B cell (primary cell): ENCODE results near the gene UCHL1. TPM values are rescaled to one million over a fixed set of nuclear protein-coding genes. Genes with fewer than 3 reads are reported as not detected.

Experiments
- ATAC-seq: fragments of 200-7000 bp; cut with Tn5 transposase; one replicate; pipeline ENCODE4 v1.10.0; 2021; ENCODE audit warnings: low read depth, mild to moderate bottlenecking, moderate number of reproducible peaks, moderate library complexity
- CTCF ChIA-PET: fragments of 350-600 bp; sonication (Branson Sonifier 250); formaldehyde crosslinking; loops from one replicate; lab custom pipeline; 2021; ENCODE audit warnings: antibody characterized with exemption, inconsistent platforms; lab: Charles Lee
- POLR2A ChIA-PET: fragments of 350-600 bp; sonication (Branson Sonifier 250); formaldehyde crosslinking; loops from one replicate; lab custom pipeline; 2021; ENCODE audit warnings: antibody characterized with exemption; lab: Charles Lee
- DNase-seq: peaks from one replicate; pipeline ENCODE4 v3.0.0; 2013
- H2AFZ ChIP-seq: 2 replicates; pipeline ENCODE4 v1.6.1; 2012; ENCODE audit warnings: mild to moderate bottlenecking, low read depth, low read length; ENCODE audit not compliant: insufficient read depth, poor library complexity, severe bottlenecking
- H3K27ac ChIP-seq, 2 donors: 1 replicate in 1 of 2; 2 replicates in 1 of 2; pipeline ENCODE4 v1.5.1; 2012 to 2013; ENCODE audit warnings: low read length in 2 of 2, mild to moderate bottlenecking in 2 of 2, moderate library complexity in 1 of 2
- H3K27me3 ChIP-seq, 4 experiments: fragments of 200-600 bp in 1 of 4; sonication (generic) in 1 of 4; replicated peaks in 1 of 4; 1 replicate in 2 of 4; 2 replicates in 2 of 4; pipeline versions ENCODE4 v1.6.1 to v1.7.0; 2013 to 2016; ENCODE audit warnings: low read length in 3 of 4, mild to moderate bottlenecking in 2 of 4, mixed read lengths in 1 of 4, moderate library complexity in 1 of 4; ENCODE audit not compliant: insufficient read depth in 4 of 4, control insufficient read depth in 3 of 4; ENCODE audit errors: control extremely low read depth in 1 of 4
- H3K36me3 ChIP-seq, 2 experiments: replicated peaks in 1 of 2; 1 replicate in 1 of 2; 2 replicates in 1 of 2; pipeline versions ENCODE4 v1.6.1 to v1.7.1; 2013; ENCODE audit warnings: low read length in 1 of 2; ENCODE audit not compliant: insufficient read depth in 2 of 2, control insufficient read depth in 1 of 2; ENCODE audit errors: control extremely low read depth in 1 of 2, extremely low read depth in 1 of 2
- H3K4me1 ChIP-seq, 2 donors: fragments of 200-600 bp in 1 of 2; sonication (generic) in 1 of 2; 1 replicate in 1 of 2; 2 replicates in 1 of 2; pipeline versions ENCODE4 v1.5.1 to v1.6.1; 2013 to 2017; ENCODE audit warnings: low read length in 2 of 2; ENCODE audit not compliant: control insufficient read depth in 2 of 2, insufficient read depth in 2 of 2
- H3K4me2 ChIP-seq: replicated peaks from 2 replicates; pipeline ENCODE3; 2012; ENCODE audit warnings: mild to moderate bottlenecking, low read depth, low read length; ENCODE audit not compliant: poor library complexity, severe bottlenecking
- H3K4me3 ChIP-seq, 5 experiments: fragments of 200-600 bp in 1 of 5; sonication (generic) in 1 of 5; 1 replicate in 3 of 5; 2 replicates in 2 of 5; pipeline versions ENCODE4 v1.5.1 to v1.7.0; 2011 to 2016; ENCODE audit warnings: low read length in 4 of 5, mild to moderate bottlenecking in 4 of 5, low read depth in 2 of 5, control low read depth in 1 of 5, moderate library complexity in 1 of 5; ENCODE audit not compliant: insufficient read depth in 1 of 5; ENCODE audit errors: control extremely low read depth in 1 of 5, extremely low read depth in 1 of 5
- H3K79me2 ChIP-seq: fragments of 200-600 bp; sonication (generic); one replicate; pipeline ENCODE4 v1.6.0; 2016; ENCODE audit warnings: low read length; ENCODE audit not compliant: control insufficient read depth, insufficient read depth
- H3K9ac ChIP-seq: fragments of 200-600 bp; sonication (generic); 2 replicates; pipeline ENCODE4 v1.6.1; 2017; ENCODE audit warnings: mild to moderate bottlenecking, low read length, moderate library complexity
- H3K9me3 ChIP-seq, 3 donors: one replicate each; pipeline versions ENCODE4 v1.6.1 to v1.7.1; 2013; ENCODE audit warnings: low read length in 2 of 3; ENCODE audit not compliant: control insufficient read depth in 2 of 3, insufficient read depth in 1 of 3; ENCODE audit errors: control extremely low read depth in 1 of 3
- H4K20me1 ChIP-seq: 2 replicates; pipeline ENCODE4 v1.6.0; 2012; ENCODE audit warnings: mild to moderate bottlenecking, low read length; ENCODE audit not compliant: insufficient read depth, control insufficient read depth, poor library complexity, severe bottlenecking
- H3K27ac Mint-ChIP-seq: one replicate; pipeline ENCODE4 v1.8.0; 2021; ENCODE audit warnings: mixed read lengths
- H3K27me3 Mint-ChIP-seq: one replicate; pipeline ENCODE4 v1.8.0; 2021; ENCODE audit warnings: mixed read lengths
- H3K4me1 Mint-ChIP-seq: one replicate; pipeline ENCODE4 v1.8.0; 2021; ENCODE audit warnings: mixed read lengths
- H3K4me3 Mint-ChIP-seq: one replicate; pipeline ENCODE4 v1.8.0; 2021; ENCODE audit warnings: mixed read lengths
- H3K9me3 Mint-ChIP-seq: one replicate; pipeline ENCODE4 v1.8.0; 2022; ENCODE audit warnings: mixed read lengths; ENCODE audit not compliant: insufficient read depth
- EZH2 ChIP-seq: IDR thresholded peaks from 2 replicates; pipeline ENCODE4 v1.6.1; 2012; ENCODE audit warnings: borderline replicate concordance, low read depth, mild to moderate bottlenecking, moderate library complexity, low read length; ENCODE audit not compliant: insufficient read depth, poor library complexity, severe bottlenecking
- WGBS: methylation state at CpG from one replicate; pipeline ENCODE4 v1.1.5; 2013; ENCODE audit warnings: missing lambda C conversion rate; ENCODE audit not compliant: insufficient coverage; 5-methylcytosine and 5-hydroxymethylcytosine counted together
- intact Hi-C: fragments of 100-400 bp; cut with micrococcal nuclease; formaldehyde crosslinking; loops from one replicate; pipeline ENCODE4 v1.10.0; 2022
- polyA plus RNA-seq: library from polyadenylated mRNA; depleted of rRNA; stranded (reverse); fragments of >200 nt; gene quantifications from 2 replicates; pipeline ENCODE4 v1.2.3, GENCODE V29; 2012
- total RNA-seq, 2 donors: library from RNA; stranded (reverse); fragments of 120-200 nt in 1 of 2; gene quantifications; 1 replicate in 1 of 2; 2 replicates in 1 of 2; pipeline versions ENCODE4 v1.2.3 to v1.2.4, GENCODE V29; 2013 to 2022
- TF ChIP-seq, protein P1 (sequence below): fragments of 200-600 bp; IDR thresholded peaks from one replicate; pipeline ENCODE4 v1.8.0; 2022; ENCODE audit warnings: antibody characterized with exemption, mild to moderate bottlenecking

The UCHL1 gene
- total and polyA plus RNA-seq, 2 donors (not counting 1 experiment from before 2014, with no cell fraction given), result 0.47 to 0.84 TPM

- POLR2A ChIA-PET, result no interaction called here
- peaks cover 71% of the 10 kb centered on the region for H3K27me3 Mint-ChIP-seq
- H3K4me3 Mint-ChIP-seq, result no peak overlapping the region
- intact Hi-C loops, result no loop called here
- Histone ChIP-seq H3K9me3 (peaks cover 0 to 6% (median 0%) of the 10 kb centered on the region in 3 donors), H3K27ac (no peak overlapping the region), H3K4me3 (no peak overlapping the region), H3K9ac (no peak overlapping the region), H3K4me1 (peaks cover 21 to 22% of the 10 kb centered on the region in 2 donors), H3K79me2 (no peaks in the 10 kb centered on the region), H2AFZ (no peak overlapping the region), H3K36me3 (no peaks in the 10 kb centered on the region), H3K27me3 (peaks cover 0 to 49% (median 30%) of the 10 kb centered on the region in 4 experiments), H4K20me1 (no peaks in the 10 kb centered on the region), H3K4me2 (no peak overlapping the region)
- ATAC-seq, result no peak
- TF ChIP-seq, protein P1, sequence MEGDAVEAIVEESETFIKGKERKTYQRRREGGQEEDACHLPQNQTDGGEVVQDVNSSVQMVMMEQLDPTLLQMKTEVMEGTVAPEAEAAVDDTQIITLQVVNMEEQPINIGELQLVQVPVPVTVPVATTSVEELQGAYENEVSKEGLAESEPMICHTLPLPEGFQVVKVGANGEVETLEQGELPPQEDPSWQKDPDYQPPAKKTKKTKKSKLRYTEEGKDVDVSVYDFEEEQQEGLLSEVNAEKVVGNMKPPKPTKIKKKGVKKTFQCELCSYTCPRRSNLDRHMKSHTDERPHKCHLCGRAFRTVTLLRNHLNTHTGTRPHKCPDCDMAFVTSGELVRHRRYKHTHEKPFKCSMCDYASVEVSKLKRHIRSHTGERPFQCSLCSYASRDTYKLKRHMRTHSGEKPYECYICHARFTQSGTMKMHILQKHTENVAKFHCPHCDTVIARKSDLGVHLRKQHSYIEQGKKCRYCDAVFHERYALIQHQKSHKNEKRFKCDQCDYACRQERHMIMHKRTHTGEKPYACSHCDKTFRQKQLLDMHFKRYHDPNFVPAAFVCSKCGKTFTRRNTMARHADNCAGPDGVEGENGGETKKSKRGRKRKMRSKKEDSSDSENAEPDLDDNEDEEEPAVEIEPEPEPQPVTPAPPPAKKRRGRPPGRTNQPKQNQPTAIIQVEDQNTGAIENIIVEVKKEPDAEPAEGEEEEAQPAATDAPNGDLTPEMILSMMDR, result no peak
- no peak for TF ChIP-seq EZH2
- no peak for DNase-seq
- CTCF ChIA-PET, result no interaction called here
- no peak overlapping the region for H3K27ac Mint-ChIP-seq
- no peaks in the 10 kb centered on the region for H3K9me3 Mint-ChIP-seq
- peaks cover 30% of the 10 kb centered on the region for H3K4me1 Mint-ChIP-seq
- WGBS, result 100% methylated on average over 1 of the region's 2 CpGs
These were observed 39.4 kb upstream of the UCHL1 start for GRCh38 chr4:41217374-41217773.

DNA sequence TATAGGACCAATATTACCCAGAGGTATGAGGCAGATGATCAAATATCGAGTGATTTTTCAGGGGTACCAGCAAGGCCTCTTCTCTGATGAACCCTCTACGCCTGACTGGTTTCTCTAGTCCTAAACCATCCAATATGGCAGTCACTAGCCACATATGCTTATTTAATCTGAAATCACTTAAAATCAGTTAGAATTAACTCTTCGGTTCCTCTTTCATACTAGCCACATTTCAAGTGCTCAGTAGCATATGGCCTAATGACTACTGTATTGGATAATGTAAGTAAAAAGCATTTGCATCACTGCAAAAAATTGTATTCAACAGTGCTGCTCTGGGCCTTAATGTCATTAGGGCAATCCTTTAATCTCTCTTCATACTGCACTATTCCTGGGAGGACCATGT, 38.0 kb upstream of the UCHL1 start:
- Mint-ChIP-seq H3K4me3 (no peak overlapping the region), H3K4me1 (peaks cover 19% of the 10 kb centered on the region), H3K9me3 (no peaks in the 10 kb centered on the region), H3K27me3 (peaks cover 67% of the 10 kb centered on the region), H3K27ac (no peak overlapping the region)
- Histone ChIP-seq H3K4me2 (no peak overlapping the region), H3K27me3 (peaks cover 0 to 37% (median 20%) of the 10 kb centered on the region in 4 experiments), H3K27ac (no peak overlapping the region), H2AFZ (no peak overlapping the region), H3K9me3 (peaks cover 0 to 2% (median 0%) of the 10 kb centered on the region in 3 donors), H3K36me3 (no peaks in the 10 kb centered on the region), H3K9ac (no peak overlapping the region), H3K79me2 (no peaks in the 10 kb centered on the region), H3K4me3 (no peak overlapping the region), H4K20me1 (no peaks in the 10 kb centered on the region), H3K4me1 (peaks cover 15 to 16% of the 10 kb centered on the region in 2 donors)
- TF ChIP-seq, protein P1, result no peak
- TF ChIP-seq EZH2, result no peak
- ATAC-seq (no peak), DNase-seq (no peak)
- CTCF ChIA-PET, result no interaction called here
- POLR2A ChIA-PET, result no interaction called here
- intact Hi-C loops, result no loop called here
- 83% methylated on average over 2 of the region's 3 CpGs for WGBS
